Coronary artery (tissue), 2 donors: ENCODE results near the gene CCL7.

Experiments
- DNase-seq: peaks from one replicate; pipeline ENCODE4 v3.0.0-alpha.2; 2017; ENCODE audit warnings: low spot score
- H3K27ac ChIP-seq, 2 donors: fragments of 200-600 bp; sonication (generic); one replicate each; pipeline ENCODE4 v1.5.1; 2016 to 2019
- H3K4me3 ChIP-seq: fragments of 200-600 bp; sonication (generic); 2 replicates; pipeline ENCODE4 v1.5.1; 2016; ENCODE audit warnings: mild to moderate bottlenecking, moderate library complexity
- TF ChIP-seq, protein P1 (sequence below): fragments of 200-600 bp; sonication (generic); IDR thresholded peaks from one replicate; pipeline ENCODE4 v1.5.1; 2019; ENCODE audit warnings: antibody characterized with exemption

CCL7 gene

DNA sequence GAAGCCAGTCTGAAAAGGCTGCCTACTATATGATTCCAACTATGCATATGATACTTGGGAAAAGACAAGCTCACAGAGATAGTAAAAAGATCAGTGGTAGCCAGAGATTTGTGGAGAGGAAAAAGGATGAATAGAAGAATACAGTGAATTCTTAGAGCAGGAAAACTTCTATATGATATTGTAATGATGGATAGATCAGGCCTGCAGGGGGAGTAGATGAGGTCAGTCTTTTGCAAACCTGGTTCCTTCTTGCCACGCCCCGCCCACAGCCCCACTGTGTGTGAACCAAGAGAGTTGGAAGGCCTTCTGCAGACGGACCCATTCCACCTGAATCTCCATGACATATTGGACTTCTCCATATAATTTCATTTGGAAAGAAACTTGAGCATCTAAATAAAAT, 48.5 kb downstream of the CCL7 start:
- no peak for DNase-seq
- Histone ChIP-seq H3K4me3 (no peak overlapping the region), H3K27ac (peak overlapping the region in 1 of 2 donors; percentile 12)
- TF ChIP-seq, protein P1, sequence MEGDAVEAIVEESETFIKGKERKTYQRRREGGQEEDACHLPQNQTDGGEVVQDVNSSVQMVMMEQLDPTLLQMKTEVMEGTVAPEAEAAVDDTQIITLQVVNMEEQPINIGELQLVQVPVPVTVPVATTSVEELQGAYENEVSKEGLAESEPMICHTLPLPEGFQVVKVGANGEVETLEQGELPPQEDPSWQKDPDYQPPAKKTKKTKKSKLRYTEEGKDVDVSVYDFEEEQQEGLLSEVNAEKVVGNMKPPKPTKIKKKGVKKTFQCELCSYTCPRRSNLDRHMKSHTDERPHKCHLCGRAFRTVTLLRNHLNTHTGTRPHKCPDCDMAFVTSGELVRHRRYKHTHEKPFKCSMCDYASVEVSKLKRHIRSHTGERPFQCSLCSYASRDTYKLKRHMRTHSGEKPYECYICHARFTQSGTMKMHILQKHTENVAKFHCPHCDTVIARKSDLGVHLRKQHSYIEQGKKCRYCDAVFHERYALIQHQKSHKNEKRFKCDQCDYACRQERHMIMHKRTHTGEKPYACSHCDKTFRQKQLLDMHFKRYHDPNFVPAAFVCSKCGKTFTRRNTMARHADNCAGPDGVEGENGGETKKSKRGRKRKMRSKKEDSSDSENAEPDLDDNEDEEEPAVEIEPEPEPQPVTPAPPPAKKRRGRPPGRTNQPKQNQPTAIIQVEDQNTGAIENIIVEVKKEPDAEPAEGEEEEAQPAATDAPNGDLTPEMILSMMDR, result no peak

DNA sequence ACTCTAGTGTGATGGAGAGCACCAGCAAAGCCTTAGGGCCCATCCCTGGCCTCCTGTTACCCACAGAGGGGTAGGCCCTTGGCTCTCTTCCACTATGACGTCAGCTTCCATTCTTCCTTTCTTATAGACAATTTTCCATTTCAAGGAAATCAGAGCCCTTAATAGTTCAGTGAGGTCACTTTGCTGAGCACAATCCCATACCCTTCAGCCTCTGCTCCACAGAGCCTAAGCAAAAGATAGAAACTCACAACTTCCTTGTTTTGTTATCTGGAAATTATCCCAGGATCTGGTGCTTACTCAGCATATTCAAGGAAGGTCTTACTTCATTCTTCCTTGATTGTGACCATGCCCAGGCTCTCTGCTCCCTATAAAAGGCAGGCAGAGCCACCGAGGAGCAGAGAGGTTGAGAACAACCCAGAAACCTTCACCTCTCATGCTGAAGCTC, 49.0 kb downstream of the CCL7 start, which contains the start of gene CCL8:
Gene CCL8 (plus strand): TSS at position 397 of the 445 bp plus-strand sequence. CDS start 67 bp downstream, outside the sequence.
- TF ChIP-seq, protein P1, result no peak
- peak within 1 kb of the TSS in 1 of 2 donors; percentile 36 for H3K27ac ChIP-seq

More for the DNA sequence above, 49.0 kb downstream of the CCL7 start, which contains the start of gene CCL8:
- H3K4me3 ChIP-seq, result no peak within 1 kb of the TSS
- no peak for DNase-seq
